Smooth muscle cell of the brain vasculature (primary cell): ENCODE results near the gene SLC2A4RG.
"Not testable (repeated sequence)": the region's sequence is repeated elsewhere in the genome, so short reads cannot be mapped to it uniquely, and the experiment has no call there.

Source experiments
- DNase-seq: peaks from one replicate; pipeline ENCODE4 v3.0.0-alpha.2; 2012; ENCODE audit warnings: low read depth, low spot score

Gene SLC2A4RG

DNA sequence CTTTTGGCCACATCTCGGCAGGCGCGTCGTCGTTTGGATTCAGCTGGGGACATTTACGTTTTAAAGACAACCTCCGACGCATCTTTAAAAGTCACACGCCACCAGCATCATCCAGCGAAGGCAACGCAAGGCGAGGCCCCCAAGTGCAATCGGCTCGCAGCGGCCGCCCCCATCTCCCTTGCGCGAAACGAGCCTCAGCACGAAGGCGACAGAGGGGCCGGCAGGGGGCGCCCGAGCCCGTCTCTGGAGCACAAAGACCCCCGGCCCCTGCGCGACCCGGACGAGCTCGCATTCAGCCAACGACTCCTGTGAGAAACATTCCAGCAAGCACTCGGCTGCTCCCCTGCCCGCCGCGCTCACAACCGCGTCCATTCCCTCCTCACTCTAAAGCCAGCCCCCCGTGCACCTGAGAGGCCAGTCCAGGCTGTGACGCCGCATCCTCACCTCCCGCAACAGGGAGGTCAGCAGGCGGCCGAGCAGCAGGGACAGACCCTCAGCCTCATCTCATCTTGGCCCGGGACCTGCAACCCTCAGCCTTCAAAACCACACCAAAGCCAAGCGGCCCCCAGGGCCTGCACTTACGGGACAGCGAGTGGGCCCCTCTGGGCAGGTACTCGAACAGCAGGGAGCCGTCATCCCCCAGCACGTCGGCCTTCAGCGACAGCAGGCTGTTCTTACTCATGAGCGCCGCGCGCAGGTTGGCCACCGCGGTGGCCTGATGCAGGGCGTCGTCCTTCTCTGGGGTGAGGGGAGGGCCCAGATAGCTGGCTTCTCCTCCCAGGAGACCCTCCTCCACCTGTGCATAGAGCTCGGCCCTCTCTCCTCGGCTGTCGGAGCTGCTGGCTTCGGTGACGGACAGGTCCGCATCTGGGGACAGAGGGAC lies 35.8 kb downstream of the SLC2A4RG start:
- DNase-seq: no peak

DNA sequence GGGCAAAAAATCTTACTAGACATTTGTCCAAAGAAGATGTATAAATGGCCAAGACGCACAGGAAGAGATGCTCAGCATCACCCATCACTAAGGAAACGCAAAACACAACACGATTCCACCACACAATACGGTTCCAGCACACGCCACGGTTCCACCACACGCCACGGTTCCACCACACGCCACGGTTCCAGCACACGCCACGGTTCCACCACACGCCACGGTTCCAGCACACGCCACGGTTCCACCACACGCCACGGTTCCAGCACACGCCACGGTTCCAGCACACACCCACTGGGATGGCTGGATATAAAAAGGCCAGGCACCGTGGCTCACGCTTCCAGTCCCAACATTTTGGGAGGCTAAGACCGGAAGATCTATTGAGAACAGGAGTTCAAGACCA lies 37.3 kb downstream of the SLC2A4RG start:
- not testable (repeated sequence) for DNase-seq

DNA sequence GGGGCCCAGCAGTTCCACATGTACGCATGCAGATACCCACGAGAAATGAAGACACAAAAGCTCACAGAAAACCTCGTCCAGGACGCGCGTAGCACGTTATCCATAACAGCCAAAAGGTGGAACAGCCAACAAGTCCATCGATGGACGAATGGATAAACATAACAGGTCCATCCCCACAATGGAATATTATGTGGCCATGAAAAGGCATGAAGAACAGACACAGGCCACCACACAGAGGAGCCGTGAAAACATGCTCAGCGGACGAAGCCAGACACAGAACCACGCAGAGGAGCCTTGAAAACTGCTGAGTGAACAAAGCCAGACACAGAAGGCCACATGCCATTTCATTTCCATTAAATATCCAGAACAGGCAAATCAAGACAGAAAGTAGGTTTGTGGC lies 38.0 kb downstream of the SLC2A4RG start:
- DNase-seq: no peak

DNA sequence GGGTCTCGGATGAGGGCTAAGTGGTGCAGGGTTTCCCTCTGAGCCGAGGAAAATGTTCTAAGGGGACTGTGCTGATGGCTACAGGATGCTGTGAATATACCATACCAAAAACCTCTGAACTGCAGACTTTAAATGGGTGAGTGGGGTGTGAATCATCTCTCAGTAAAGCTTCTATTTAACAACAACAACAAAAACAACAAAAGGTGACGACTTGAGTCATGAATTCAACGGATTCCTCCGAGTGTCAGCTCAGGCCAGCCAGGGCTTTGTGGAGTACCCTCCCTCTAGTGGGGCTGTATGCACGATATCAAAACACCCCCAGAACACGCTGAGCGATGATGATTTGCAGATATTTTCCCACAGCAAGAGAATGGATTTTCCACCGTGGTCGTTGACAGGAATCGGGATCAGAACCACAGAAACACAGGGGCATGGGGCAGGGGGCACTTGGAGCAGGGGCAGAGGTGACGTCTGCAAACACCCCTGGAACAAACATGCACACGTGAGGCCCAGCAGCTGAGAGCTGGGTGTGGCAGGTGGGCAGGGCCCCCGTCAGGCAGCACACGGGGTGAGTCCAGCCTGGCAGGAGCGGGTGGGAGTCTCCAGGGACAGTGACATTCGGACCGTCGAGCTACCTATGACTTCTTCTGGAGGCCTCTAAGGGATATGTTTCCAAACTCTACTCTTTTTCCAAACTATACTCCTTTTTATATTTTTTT lies 38.6 kb downstream of the SLC2A4RG start:
- DNase-seq: no peak

DNA sequence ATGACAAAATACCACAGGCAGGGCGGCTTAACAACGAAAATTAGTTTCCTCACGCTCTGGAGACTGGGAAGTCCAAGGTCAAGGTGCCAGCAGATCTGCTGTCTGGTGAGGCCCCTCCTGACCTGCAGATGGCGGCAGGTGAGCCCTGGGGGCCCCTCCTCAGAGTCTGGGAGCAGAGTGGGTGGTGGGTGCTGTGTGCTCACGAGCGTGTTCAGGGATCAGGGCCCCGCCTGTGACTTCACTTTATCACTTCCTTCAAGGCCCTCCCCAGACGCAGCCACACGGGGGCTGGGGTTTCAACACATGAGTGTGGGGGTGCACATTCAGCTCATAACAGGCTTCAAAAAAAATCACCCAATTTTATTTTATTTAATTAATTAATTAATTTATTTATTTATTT lies 39.3 kb downstream of the SLC2A4RG start:
- DNase-seq: no peak

DNA sequence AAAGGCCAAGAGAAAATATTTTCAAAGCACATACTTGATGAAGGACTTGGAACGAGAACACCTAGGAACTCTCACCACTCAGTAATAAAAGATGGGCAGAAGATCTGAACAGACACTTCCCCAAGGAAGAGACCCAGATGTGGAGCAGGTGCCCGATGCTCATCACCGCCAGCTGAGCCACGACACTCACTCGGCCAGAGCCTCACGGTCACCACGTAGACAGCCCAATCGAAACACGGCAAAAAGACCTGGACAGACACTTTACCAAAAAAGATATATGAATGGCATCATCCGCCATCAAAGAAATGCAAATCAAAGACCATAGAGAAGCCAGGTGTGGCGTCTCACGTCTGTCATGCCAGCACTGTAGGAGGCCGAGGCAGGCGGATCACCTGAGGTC lies 41.6 kb downstream of the SLC2A4RG start:
- DNase-seq: no peak

DNA sequence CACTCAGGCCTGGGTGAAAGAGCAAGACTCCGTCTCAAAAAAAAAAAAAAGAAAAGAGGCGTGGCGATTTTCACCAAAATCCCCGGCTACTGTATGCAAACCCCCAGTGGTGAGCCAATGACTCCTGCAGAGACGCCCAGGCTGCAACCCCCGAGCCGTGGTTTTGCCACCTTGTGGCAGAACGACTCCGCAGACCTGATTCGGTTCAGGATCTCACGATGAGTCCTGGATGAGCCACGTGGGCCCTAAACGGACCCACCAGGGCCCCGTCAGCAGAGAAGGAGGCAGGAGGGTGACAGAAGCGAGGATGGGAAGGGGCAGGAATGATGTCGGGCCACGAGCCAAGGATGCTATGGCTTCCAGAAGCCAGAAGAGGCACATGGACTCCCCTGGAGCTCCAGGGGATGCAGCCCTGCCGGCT lies 42.5 kb downstream of the SLC2A4RG start:
- no peak for DNase-seq

DNA sequence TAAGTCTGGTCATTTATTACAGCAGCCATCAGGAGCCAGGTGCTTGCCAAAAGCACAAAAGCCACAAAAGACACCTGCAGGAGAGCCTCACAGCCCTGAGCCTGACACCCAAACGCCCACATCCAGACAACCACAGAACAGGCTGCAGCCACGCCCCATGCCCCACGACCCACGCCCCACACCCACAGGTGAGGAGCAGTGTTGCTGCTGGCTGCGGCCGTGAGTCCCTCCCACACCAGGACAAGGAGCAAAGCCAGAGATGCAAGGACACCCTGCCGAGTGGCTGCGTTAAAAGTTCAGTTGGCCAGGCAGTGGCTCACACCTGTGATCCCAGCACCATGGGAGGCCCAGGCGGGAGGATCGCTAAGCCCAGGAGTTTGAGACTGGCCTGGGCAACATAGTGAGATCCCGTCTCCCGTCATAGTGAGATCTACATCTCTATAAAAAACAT lies 43.0 kb downstream of the SLC2A4RG start:
- DNase-seq: no peak

DNA sequence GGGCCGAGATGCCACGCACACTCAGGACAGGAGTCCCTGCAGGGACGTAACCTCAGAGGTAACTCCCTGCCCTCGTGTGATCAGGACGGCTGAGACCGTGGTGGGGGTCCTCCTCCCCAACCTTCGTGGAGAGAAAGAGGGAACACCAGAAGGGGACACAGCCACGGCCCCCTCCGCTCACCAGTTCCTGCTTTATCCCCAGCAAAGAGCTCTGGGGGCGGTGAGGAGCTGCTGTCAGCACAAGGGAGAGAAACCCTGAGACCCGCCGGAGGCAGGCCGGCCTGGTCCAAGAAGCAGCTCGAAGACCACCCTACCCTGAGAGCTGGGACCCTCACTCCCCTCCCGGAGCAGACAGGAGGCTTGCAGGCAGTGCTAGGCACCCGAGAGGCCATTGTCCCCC lies 44.4 kb downstream of the SLC2A4RG start:
- DNase-seq: no peak

DNA sequence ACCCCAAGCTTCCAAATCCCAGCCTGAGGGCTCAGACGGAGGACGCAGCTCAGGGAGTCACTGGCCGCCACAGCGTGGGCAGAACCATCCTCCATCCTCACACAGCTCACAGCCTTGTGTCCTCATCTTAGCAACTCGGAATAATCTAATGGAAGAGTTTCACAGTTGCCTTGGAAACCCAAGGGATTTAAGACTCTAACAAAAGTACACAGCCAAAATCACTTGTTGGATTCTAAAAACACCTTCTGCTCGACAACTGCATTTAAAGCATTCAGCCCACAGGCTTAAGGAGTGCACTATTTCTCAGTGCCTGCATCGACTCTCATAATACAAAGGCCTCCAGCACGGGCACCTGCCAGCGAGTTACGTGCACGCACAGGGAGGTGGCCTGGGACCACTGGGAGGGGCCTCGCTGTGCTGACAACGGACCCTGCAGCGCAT lies 46.1 kb downstream of the SLC2A4RG start:
- DNase-seq: no peak

DNA sequence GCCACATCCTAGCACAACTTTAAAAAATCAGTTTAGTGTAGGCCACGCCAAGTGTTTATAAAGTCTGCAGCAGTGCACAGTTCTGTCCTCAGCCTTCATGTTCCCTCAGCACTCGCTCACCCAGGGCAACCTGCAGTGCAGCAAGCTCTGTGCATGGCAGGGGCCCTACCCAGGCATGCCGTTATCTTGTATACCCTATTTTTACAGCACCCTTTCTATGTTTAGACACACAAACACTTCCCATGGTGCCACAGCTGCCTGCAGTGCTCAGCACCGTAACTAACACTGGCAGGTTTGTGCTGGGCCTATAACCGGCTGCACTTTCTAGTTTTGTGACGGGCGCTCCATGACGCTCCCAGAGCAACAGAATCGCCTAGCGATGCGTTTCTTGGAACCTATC lies 47.7 kb downstream of the SLC2A4RG start:
- DNase-seq: no peak

DNA sequence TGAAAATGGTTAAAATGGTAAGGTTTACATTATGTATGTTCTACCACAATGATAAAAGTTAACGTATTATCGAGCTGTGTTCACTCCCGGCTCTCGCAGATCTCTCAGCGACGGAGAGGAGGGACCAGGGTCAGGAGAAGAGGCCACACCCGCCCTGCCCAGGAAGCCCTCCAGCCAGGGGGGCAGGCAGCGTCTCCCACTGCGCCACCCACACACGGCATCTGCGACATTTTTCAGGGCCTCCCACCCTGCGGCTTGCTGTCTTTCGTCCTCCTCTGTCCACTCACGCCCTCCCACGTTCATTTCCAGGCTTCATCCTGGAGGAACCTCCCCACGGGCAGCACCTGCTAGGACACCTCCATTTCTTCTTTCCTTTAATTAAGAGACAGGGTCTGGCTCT lies 48.2 kb downstream of the SLC2A4RG start:
- DNase-seq: no peak

DNA sequence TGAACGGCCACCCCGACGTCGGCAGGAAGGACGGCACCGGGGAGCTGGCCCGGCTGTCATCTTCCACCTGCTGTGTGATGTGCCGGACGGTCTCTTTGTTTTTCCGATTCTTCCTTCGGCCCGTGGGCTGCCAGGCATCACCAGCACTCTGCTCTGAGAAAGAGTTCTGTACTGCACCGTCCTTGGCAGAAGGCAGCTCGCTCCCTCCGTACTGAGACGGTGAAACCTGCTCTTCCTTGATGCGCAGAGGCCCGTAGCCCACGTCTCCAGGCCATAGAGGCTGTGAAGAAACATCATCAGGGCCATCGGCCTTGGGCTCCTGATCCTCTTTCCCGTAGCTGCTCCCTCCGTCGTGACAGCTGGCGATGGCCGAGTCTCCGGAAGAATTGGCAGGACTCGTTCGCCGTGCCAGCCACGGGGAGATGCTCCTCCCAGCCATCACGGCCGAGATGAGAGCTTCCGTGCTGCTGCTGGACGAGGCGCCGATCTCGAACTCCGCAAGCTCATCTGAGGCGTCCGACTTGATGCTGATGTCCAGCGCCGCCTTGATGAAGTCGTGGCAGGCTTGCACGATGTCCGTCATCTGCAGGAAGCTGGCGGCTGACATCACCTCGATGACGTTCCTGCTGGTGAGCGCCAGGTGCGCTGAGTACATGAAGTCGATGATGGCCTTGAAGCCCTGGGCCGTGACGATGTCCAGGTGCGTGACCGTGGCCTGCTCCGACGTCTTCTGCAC lies 50.4 kb downstream of the SLC2A4RG start:
- no peak for DNase-seq

DNA sequence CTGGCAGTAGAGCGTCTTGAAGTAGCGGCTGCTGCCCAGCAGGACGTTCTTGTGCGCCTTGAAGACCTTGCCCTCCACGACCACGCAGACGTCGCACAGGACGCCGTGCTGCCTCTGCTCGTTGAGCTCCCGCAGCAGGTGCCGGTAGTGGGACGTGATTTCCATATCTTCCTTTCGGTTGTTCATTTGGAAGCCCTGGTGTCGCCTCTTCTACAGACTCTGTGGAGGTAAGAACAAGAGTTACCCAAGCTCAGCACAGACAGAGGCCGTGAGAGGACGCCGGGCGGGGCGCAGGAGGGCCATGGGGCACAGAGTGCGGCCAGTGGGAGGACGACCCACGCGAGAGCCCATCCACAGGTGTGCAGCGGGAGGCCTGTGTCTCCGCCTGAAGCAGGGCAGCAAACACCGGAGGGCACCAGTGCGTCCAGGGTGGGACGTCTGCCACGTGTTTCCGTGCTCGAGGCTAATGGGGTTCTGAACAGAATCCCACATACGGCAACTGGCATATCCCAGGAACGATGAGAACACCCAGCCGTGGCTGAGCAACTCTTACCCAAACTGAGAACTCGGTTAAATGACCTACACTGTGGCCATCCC lies 51.1 kb downstream of the SLC2A4RG start:
- no peak for DNase-seq

DNA sequence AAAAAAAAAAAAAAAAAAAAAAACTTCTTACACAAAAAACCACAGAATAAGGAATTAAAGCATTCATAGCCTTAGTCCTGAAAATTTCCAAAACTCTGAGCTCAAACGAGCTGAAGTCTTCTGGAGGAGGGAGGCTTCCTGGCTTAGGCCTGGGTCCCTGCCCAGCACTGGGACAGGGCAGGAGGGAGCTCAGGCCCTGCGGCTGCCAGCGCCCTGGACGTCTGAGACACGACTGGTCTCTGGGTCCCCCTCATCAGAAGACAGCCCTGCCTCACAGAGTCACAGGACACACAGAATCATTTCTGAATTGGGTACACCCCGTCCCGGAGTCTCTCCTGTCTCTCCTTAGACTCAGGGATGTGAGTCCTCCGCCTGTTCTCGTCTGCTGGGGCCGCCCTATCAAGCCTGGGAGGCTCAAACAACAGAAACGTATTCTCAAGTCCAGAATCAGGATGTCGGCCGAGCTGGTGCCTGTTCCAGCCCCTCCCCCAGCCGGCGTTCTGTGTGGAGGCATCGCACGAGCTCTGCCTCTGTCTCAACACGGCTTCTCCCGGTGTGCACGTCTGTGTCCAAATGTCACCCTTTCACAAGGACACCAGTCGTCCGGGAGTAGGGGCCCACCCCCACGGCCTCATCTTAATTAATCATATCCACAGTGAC lies 52.1 kb downstream of the SLC2A4RG start:
- DNase-seq: no peak

DNA sequence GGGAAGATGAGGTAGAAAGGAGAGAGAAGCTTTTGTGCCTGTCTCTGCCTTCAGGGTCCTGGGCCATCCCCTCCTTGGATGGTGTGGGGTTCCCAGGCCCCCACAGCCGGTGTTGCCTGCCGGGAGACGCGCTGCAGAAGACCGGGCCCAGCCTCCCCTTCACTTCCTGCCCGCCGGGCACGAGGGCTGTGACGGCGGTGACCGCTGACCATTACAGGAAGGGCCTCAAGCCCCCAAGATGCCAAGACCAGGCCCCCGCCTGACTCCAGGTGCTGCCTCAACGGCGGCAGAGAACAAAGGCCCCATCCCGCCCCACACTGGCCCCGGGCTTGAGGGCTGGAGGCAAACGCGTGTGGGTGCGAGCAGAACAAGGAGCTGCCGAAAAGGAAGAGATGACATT lies 53.3 kb downstream of the SLC2A4RG start:
- DNase-seq: no peak
